ENCODE data around the gene TMEM253.

The TMEM253 gene

DNA sequence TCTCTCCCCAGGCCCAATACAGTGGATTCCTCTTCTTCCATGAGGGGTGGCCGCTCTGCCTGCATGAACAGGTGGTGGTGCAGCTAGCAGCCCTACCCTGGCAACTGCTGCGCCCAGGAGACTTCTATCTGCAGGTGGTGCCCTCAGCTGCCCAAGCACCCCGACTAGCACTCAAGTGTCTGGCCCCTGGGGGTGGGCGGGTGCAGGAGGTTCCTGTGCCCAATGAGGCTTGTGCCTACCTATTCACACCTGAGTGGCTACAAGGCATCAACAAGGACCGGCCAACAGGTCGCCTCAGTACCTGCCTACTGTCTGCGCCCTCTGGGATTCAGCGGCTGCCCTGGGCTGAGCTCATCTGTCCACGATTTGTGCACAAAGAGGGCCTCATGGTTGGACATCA, 26.9 kb upstream of the TMEM253 start:
- no peak overlapping the region for H3K4me3 ChIP-seq (ENCODE audit: low read depth, low read length)
- no peak overlapping the region for H3K4me2 ChIP-seq (ENCODE audit: low read length)
- no peak overlapping the region for H2AFZ ChIP-seq
- peaks cover 9% of the 10 kb centered on the region for H3K79me2 ChIP-seq
- H3K27ac ChIP-seq = no peak overlapping the region
- no peaks in the 10 kb centered on the region for H3K9me3 ChIP-seq (ENCODE audit: control insufficient read depth, low read length)
- TF ChIP-seq CTCF (IDR thresholded peaks at IDR 0.05) = no peak
- H3K4me1 ChIP-seq = peaks cover 20% of the 10 kb centered on the region
- H3K9ac ChIP-seq = no peak overlapping the region
- H3K27me3 ChIP-seq (ENCODE audit: control insufficient read depth, insufficient read depth, low read length) = no peaks in the 10 kb centered on the region
- H3K36me3 ChIP-seq (ENCODE audit: control insufficient read depth, insufficient read depth, low read length) = no peaks in the 10 kb centered on the region

GRCh38 chr14:21074398-21075272, 26.2 kb upstream of the TMEM253 start:
- Histone ChIP-seq H3K4me1 (peaks cover 13% of the 10 kb centered on the region), H3K4me3 (ENCODE audit: low read depth, low read length) (no peak overlapping the region), H3K9me3 (ENCODE audit: control insufficient read depth, low read length) (no peaks in the 10 kb centered on the region), H3K36me3 (ENCODE audit: control insufficient read depth, insufficient read depth, low read length) (no peaks in the 10 kb centered on the region), H3K9ac (no peak overlapping the region), H3K27ac (no peak overlapping the region), H3K4me2 (ENCODE audit: low read length) (no peak overlapping the region), H3K27me3 (ENCODE audit: control insufficient read depth, insufficient read depth, low read length) (no peaks in the 10 kb centered on the region), H3K79me2 (peaks cover 12% of the 10 kb centered on the region), H2AFZ (no peak overlapping the region)
- TF ChIP-seq CTCF (IDR thresholded peaks at IDR 0.05) = no peak

GRCh38 chr14:21075719-21076437, 25.0 kb upstream of the TMEM253 start:
- Histone ChIP-seq H3K9ac (no peak overlapping the region), H3K79me2 (peaks cover 12% of the 10 kb centered on the region), H3K4me3 (ENCODE audit: low read depth, low read length) (no peak overlapping the region), H3K36me3 (ENCODE audit: control insufficient read depth, insufficient read depth, low read length) (no peaks in the 10 kb centered on the region), H3K27ac (no peak overlapping the region), H3K4me2 (ENCODE audit: low read length) (no peak overlapping the region), H3K4me1 (peaks cover 12% of the 10 kb centered on the region), H2AFZ (no peak overlapping the region), H3K27me3 (ENCODE audit: control insufficient read depth, insufficient read depth, low read length) (no peaks in the 10 kb centered on the region), H3K9me3 (ENCODE audit: control insufficient read depth, low read length) (no peaks in the 10 kb centered on the region)
- TF ChIP-seq CTCF (IDR thresholded peaks at IDR 0.05) = no peak

- H3K4me2 ChIP-seq (ENCODE audit: low read length) = no peak overlapping the region
- H3K79me2 ChIP-seq = peaks cover 10% of the 10 kb centered on the region
- no peak overlapping the region for H2AFZ ChIP-seq
- no peak overlapping the region for H3K27ac ChIP-seq
- no peaks in the 10 kb centered on the region for H3K27me3 ChIP-seq (ENCODE audit: control insufficient read depth, insufficient read depth, low read length)
- no peak for TF ChIP-seq CTCF (IDR thresholded peaks at IDR 0.05)
- no peak overlapping the region for H3K9ac ChIP-seq
- no peaks in the 10 kb centered on the region for H3K36me3 ChIP-seq (ENCODE audit: control insufficient read depth, insufficient read depth, low read length)
- no peak overlapping the region for H3K4me3 ChIP-seq (ENCODE audit: low read depth, low read length)
- no peaks in the 10 kb centered on the region for H3K9me3 ChIP-seq (ENCODE audit: control insufficient read depth, low read length)
- peaks cover 2% of the 10 kb centered on the region for H3K4me1 ChIP-seq
Observed at GRCh38 chr14:21077672-21078071, 23.2 kb upstream of the TMEM253 start.
